ENCODE data around the gene RIN3. TPM values are rescaled to one million over a fixed set of nuclear protein-coding genes. Genes with fewer than 3 reads are reported as not detected.

The RIN3 gene
- total RNA-seq, 1 donor from 2014 or later = 28.0 TPM

- Histone ChIP-seq H3K4me1 (ENCODE audit: insufficient read depth, low read length) (peaks cover 17% of the 10 kb centered on the region), H3K9ac (ENCODE audit: low read length) (no peak overlapping the region), H3K36me3 (ENCODE audit: insufficient read depth, low read length) (no peaks in the 10 kb centered on the region), H3K9me3 (ENCODE audit: insufficient read depth, low read depth, low read length) (no peaks in the 10 kb centered on the region), H3K4me3 (ENCODE audit: insufficient read depth, low read depth, low read length) (no peak overlapping the region), H3K27ac (ENCODE audit: low read depth, low read length) (no peak overlapping the region), H2AFZ (ENCODE audit: low read depth, low read length) (no peak overlapping the region), H3K27me3 (ENCODE audit: insufficient read depth, low read length) (no peaks in the 10 kb centered on the region), H3K79me2 (ENCODE audit: insufficient read depth, low read length) (no peaks in the 10 kb centered on the region), H3K4me2 (ENCODE audit: low read length) (no peak overlapping the region), H4K20me1 (ENCODE audit: insufficient read depth, low read length) (peaks cover 20% of the 10 kb centered on the region)
- H3K4me3 Mint-ChIP-seq (ENCODE audit: unreplicated experiment) = no peak overlapping the region
- peaks cover 22% of the 10 kb centered on the region for H3K4me1 Mint-ChIP-seq (ENCODE audit: low read depth, unreplicated experiment)
- FAIRE-seq = no peak
- no peak overlapping the region for H3K27ac Mint-ChIP-seq (ENCODE audit: unreplicated experiment)
- H3K27me3 Mint-ChIP-seq (ENCODE audit: low read depth, unreplicated experiment) = no peaks in the 10 kb centered on the region
- TF ChIP-seq EZH2 (IDR thresholded peaks at IDR 0.05; ENCODE audit: insufficient read depth, low read length) (no peak), CTCF (IDR thresholded peaks at IDR 0.05; ENCODE audit: insufficient read depth, low read depth, low read length) (no peak)
- H3K9me3 Mint-ChIP-seq (ENCODE audit: unreplicated experiment) = peaks cover 4% of the 10 kb centered on the region
- DNase-seq (ENCODE audit: low read depth) = no peak
- H3K36me3 Mint-ChIP-seq (ENCODE audit: low read depth, unreplicated experiment) = peaks cover 60% of the 10 kb centered on the region
Measured at GRCh38 chr14:92581966-92582566, 68.5 kb downstream of the RIN3 start.

GRCh38 chr14:92582706-92583452 is 69.3 kb downstream of the RIN3 start:
- TF ChIP-seq CTCF (IDR thresholded peaks at IDR 0.05; ENCODE audit: insufficient read depth, low read depth, low read length) (no peak), EZH2 (IDR thresholded peaks at IDR 0.05; ENCODE audit: insufficient read depth, low read length) (no peak)
- Histone ChIP-seq H3K9me3 (ENCODE audit: insufficient read depth, low read depth, low read length) (no peaks in the 10 kb centered on the region), H3K4me3 (ENCODE audit: insufficient read depth, low read depth, low read length) (no peak overlapping the region), H4K20me1 (ENCODE audit: insufficient read depth, low read length) (peaks cover 28% of the 10 kb centered on the region), H3K27ac (ENCODE audit: low read depth, low read length) (no peak overlapping the region), H3K4me2 (ENCODE audit: low read length) (no peak overlapping the region), H2AFZ (ENCODE audit: low read depth, low read length) (no peak overlapping the region), H3K36me3 (ENCODE audit: insufficient read depth, low read length) (no peaks in the 10 kb centered on the region), H3K27me3 (ENCODE audit: insufficient read depth, low read length) (no peaks in the 10 kb centered on the region), H3K79me2 (ENCODE audit: insufficient read depth, low read length) (no peaks in the 10 kb centered on the region), H3K9ac (ENCODE audit: low read length) (no peak overlapping the region), H3K4me1 (ENCODE audit: insufficient read depth, low read length) (peaks cover 18% of the 10 kb centered on the region)
- no peak for DNase-seq (ENCODE audit: low read depth)
- Mint-ChIP-seq H3K9me3 (ENCODE audit: unreplicated experiment) (peaks cover 4% of the 10 kb centered on the region), H3K27ac (ENCODE audit: unreplicated experiment) (no peak overlapping the region), H3K4me1 (ENCODE audit: low read depth, unreplicated experiment) (peaks cover 28% of the 10 kb centered on the region), H3K27me3 (ENCODE audit: low read depth, unreplicated experiment) (no peaks in the 10 kb centered on the region), H3K4me3 (ENCODE audit: unreplicated experiment) (no peak overlapping the region), H3K36me3 (ENCODE audit: low read depth, unreplicated experiment) (peaks cover 52% of the 10 kb centered on the region)
- FAIRE-seq = no peak

GRCh38 chr14:92584220-92584619 is 70.6 kb downstream of the RIN3 start:
- H3K4me2 ChIP-seq (ENCODE audit: low read length) = no peak overlapping the region
- no peaks in the 10 kb centered on the region for H3K36me3 ChIP-seq (ENCODE audit: insufficient read depth, low read length)
- DNase-seq (ENCODE audit: low read depth) (no peak), FAIRE-seq (no peak)
- no peak overlapping the region for H3K4me3 ChIP-seq (ENCODE audit: insufficient read depth, low read depth, low read length)
- Mint-ChIP-seq H3K4me1 (ENCODE audit: low read depth, unreplicated experiment) (peaks cover 26% of the 10 kb centered on the region), H3K27ac (ENCODE audit: unreplicated experiment) (no peak overlapping the region), H3K9me3 (ENCODE audit: unreplicated experiment) (peaks cover 5% of the 10 kb centered on the region), H3K27me3 (ENCODE audit: low read depth, unreplicated experiment) (no peaks in the 10 kb centered on the region), H3K36me3 (ENCODE audit: low read depth, unreplicated experiment) (peaks cover 43% of the 10 kb centered on the region), H3K4me3 (ENCODE audit: unreplicated experiment) (no peak overlapping the region)
- H3K27me3 ChIP-seq (ENCODE audit: insufficient read depth, low read length) = no peaks in the 10 kb centered on the region
- H3K9ac ChIP-seq (ENCODE audit: low read length) = no peak overlapping the region
- H3K27ac ChIP-seq (ENCODE audit: low read depth, low read length) = no peak overlapping the region
- TF ChIP-seq CTCF (IDR thresholded peaks at IDR 0.05; ENCODE audit: insufficient read depth, low read depth, low read length) (no peak), EZH2 (IDR thresholded peaks at IDR 0.05; ENCODE audit: insufficient read depth, low read length) (no peak)
- peaks cover 18% of the 10 kb centered on the region for H3K4me1 ChIP-seq (ENCODE audit: insufficient read depth, low read length)
- H3K9me3 ChIP-seq (ENCODE audit: insufficient read depth, low read depth, low read length) = no peaks in the 10 kb centered on the region
- H3K79me2 ChIP-seq (ENCODE audit: insufficient read depth, low read length) = no peaks in the 10 kb centered on the region
- peaks cover 35% of the 10 kb centered on the region for H4K20me1 ChIP-seq (ENCODE audit: insufficient read depth, low read length)
- H2AFZ ChIP-seq (ENCODE audit: low read depth, low read length) = no peak overlapping the region

Measured in astrocyte (in vitro differentiated cells and primary cell).